Mesothelial cell of epicardium (in vitro differentiated cells): ENCODE results near the gene PSMA6. TPM values are rescaled to one million over a fixed set of nuclear protein-coding genes. Genes with fewer than 3 reads are reported as not detected.

Experiments
- DNase-seq, 2 experiments: peaks; one replicate each; pipeline ENCODE4 v3.0.0; 2021; ENCODE audit warnings: low spot score in 2 of 2; ENCODE audit not compliant: unreplicated experiment in 2 of 2
- H3K27ac Mint-ChIP-seq: 2 replicates; pipeline ENCODE4 v1.8.0; 2021; ENCODE audit warnings: mixed read lengths
- H3K27me3 Mint-ChIP-seq: 2 replicates; pipeline ENCODE4 v1.8.0; 2021; ENCODE audit warnings: low read depth, mixed read lengths
- H3K36me3 Mint-ChIP-seq: 2 replicates; pipeline ENCODE4 v1.8.0; 2021; ENCODE audit warnings: mixed read lengths
- H3K4me1 Mint-ChIP-seq: 2 replicates; pipeline ENCODE4 v1.8.0; 2021; ENCODE audit warnings: mixed read lengths
- H3K4me3 Mint-ChIP-seq: 2 replicates; pipeline ENCODE4 v1.8.0; 2021; ENCODE audit warnings: mild to moderate bottlenecking, moderate library complexity, mixed read lengths
- H3K9me3 Mint-ChIP-seq: 2 replicates; pipeline ENCODE4 v1.8.0; 2021; ENCODE audit warnings: mixed read lengths
- CTCF ChIP-seq: fragments of 200-600 bp; sonication (generic); IDR thresholded peaks from one replicate; pipeline ENCODE4 v1.5.0; 2021; ENCODE audit warnings: antibody characterized with exemption; ENCODE audit not compliant: unreplicated experiment
- total RNA-seq: library from RNA; stranded (reverse); gene quantifications from 3 replicates; pipeline ENCODE4 v1.2.1, GENCODE V29; 2021

Gene PSMA6
- total RNA-seq, 1 donor from 2014 or later = 156 TPM

GRCh38 chr14:35285168-35286002 is 6.8 kb upstream of the PSMA6 start:
- Mint-ChIP-seq H3K4me1 (no peaks in the 10 kb centered on the region), H3K27ac (no peak overlapping the region), H3K36me3 (peaks cover 12% of the 10 kb centered on the region), H3K4me3 (no peak overlapping the region), H3K27me3 (no peaks in the 10 kb centered on the region), H3K9me3 (no peaks in the 10 kb centered on the region)
- no peak for DNase-seq
- TF ChIP-seq CTCF = no peak

- H3K27ac Mint-ChIP-seq = no peak overlapping the region
- H3K27me3 Mint-ChIP-seq = no peaks in the 10 kb centered on the region
- H3K9me3 Mint-ChIP-seq = no peaks in the 10 kb centered on the region
- H3K4me1 Mint-ChIP-seq = peaks cover 5% of the 10 kb centered on the region
- H3K4me3 Mint-ChIP-seq = no peak overlapping the region
- DNase-seq = no peak
- H3K36me3 Mint-ChIP-seq = peaks cover 6% of the 10 kb centered on the region
- no peak for TF ChIP-seq CTCF
Observed at GRCh38 chr14:35286003-35286600, 6.1 kb upstream of the PSMA6 start.

- Mint-ChIP-seq H3K36me3 (peaks cover 5% of the 10 kb centered on the region), H3K4me3 (no peak overlapping the region), H3K27ac (no peak overlapping the region), H3K4me1 (peaks cover 5% of the 10 kb centered on the region), H3K9me3 (no peaks in the 10 kb centered on the region), H3K27me3 (no peaks in the 10 kb centered on the region)
- no peak for DNase-seq
- TF ChIP-seq CTCF = no peak
Observed at GRCh38 chr14:35286707-35287106, 5.5 kb upstream of the PSMA6 start.

GRCh38 chr14:35287431-35288013 is 4.7 kb upstream of the PSMA6 start:
- TF ChIP-seq CTCF = no peak
- peaks cover 3% of the 10 kb centered on the region for H3K36me3 Mint-ChIP-seq
- H3K9me3 Mint-ChIP-seq = no peaks in the 10 kb centered on the region
- no peak for DNase-seq
- H3K4me3 Mint-ChIP-seq = no peak overlapping the region
- peaks cover 6% of the 10 kb centered on the region for H3K4me1 Mint-ChIP-seq
- no peaks in the 10 kb centered on the region for H3K27me3 Mint-ChIP-seq
- H3K27ac Mint-ChIP-seq = no peak overlapping the region

GRCh38 chr14:35289623-35290022 is 2.6 kb upstream of the PSMA6 start:
- DNase-seq = no peak
- peaks cover 24% of the 10 kb centered on the region for H3K4me1 Mint-ChIP-seq
- no peak for TF ChIP-seq CTCF
- H3K9me3 Mint-ChIP-seq = no peaks in the 10 kb centered on the region
- no peaks in the 10 kb centered on the region for H3K36me3 Mint-ChIP-seq
- H3K27me3 Mint-ChIP-seq = no peaks in the 10 kb centered on the region
- no peak overlapping the region for H3K4me3 Mint-ChIP-seq
- no peak overlapping the region for H3K27ac Mint-ChIP-seq
